Measurements from ENCODE around the gene TNFRSF8.

Gene TNFRSF8

DNA sequence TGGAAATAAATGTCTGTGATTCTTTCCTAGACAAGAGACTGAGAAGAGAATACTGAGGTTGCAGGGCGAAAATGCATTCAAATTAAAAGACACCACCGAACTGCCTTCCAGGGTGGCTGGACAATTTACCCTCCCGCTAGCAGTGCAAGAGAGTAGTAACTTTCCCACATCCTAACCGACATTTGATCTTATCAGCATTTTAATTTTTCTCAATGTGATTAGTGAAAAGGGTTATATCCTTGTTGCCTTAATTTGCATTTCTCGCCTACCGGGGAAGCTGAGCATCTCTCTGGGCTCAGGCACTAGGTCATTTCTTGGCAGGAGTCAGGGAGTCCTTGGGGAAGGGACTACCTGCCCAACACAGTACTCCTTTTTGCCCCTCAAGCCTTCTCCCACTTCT, 2.8 kb downstream of the TNFRSF8 start:
- peak overlapping the region; percentile 95 for H3K4me3 ChIP-seq (ENCODE audit: low read depth, low read length)
- TF ChIP-seq, protein P1, sequence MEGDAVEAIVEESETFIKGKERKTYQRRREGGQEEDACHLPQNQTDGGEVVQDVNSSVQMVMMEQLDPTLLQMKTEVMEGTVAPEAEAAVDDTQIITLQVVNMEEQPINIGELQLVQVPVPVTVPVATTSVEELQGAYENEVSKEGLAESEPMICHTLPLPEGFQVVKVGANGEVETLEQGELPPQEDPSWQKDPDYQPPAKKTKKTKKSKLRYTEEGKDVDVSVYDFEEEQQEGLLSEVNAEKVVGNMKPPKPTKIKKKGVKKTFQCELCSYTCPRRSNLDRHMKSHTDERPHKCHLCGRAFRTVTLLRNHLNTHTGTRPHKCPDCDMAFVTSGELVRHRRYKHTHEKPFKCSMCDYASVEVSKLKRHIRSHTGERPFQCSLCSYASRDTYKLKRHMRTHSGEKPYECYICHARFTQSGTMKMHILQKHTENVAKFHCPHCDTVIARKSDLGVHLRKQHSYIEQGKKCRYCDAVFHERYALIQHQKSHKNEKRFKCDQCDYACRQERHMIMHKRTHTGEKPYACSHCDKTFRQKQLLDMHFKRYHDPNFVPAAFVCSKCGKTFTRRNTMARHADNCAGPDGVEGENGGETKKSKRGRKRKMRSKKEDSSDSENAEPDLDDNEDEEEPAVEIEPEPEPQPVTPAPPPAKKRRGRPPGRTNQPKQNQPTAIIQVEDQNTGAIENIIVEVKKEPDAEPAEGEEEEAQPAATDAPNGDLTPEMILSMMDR (IDR thresholded peaks at IDR 0.05; ENCODE audit: borderline replicate concordance, insufficient read depth, low read depth, low read length) = no peak

DNA sequence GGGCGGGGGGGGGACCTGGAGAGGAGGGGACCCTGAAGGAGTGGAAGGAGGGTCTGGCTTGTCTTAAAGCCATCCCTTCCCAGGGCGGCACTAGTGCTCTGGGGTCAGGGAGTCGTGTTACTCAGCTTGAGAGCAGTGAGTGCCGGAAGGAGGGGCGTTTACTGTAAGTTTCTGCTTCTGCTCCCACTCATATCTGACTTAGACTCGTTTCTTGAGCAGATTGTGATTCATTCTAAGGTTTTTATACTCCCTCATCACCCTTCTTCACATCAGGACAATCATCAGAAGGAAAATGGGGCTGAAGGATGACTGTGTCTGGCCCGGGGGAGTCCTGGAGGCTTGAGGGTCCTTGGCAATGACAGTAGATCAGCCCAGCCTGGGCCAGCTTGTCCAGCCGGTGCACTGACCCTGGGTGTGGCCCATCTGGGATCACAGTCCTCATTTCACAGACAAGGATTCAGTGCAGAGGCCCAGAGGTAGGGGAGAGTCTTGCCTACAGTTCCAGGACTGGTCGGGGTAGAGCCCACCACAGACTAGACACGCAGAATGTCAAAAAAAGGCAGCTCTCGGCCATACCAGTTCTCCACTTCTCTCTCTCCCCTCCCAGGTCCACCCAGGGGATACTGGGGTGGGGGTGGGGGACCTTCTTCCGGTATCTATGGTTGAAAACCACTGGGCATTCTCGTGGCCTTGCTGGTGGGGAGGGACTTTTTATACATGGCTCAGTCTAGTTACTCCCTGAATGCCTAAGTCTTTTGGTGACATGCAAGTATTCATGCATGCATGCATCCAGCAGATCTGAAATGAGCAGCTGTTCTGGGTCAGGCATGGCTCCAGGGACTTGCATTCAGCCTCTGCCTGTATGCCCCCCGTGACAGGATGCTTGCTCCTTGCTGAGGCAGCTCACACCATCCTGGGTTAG, 5.1 kb downstream of the TNFRSF8 start:
- H3K4me3 ChIP-seq (ENCODE audit: low read depth, low read length) = peak overlapping the region; percentile 52
- TF ChIP-seq, protein P1 (IDR thresholded peaks at IDR 0.05; ENCODE audit: borderline replicate concordance, insufficient read depth, low read depth, low read length) = no peak

DNA sequence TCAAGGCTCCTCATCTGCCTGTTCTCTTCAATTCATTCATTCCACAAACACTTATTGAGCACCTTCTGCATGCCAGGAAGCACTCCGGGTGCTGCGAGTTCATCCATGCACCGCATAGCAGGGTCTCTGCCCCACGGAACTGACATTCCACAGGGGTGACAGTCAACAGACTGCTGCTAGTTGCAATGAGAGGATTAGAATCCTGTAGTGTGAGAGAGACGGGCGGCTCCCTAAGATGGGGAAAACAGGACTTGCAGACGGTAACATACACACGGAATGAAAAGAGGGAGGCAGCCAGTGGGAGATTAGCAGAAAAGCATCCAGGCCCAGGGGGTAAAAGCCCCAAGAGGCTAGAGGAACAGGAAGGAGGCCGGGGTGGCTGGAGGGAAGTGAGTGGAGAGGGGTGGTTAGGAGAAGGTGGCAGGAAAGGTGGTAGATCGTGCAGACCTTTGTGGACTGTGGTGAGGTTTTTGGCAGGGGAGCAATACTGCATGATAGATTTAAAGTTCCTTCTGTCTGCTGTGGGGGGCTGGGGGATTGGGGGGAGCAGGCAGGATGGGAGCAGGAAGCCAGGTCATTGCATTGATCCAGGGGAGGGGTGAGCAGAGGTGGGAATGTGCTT, 6.6 kb downstream of the TNFRSF8 start:
- TF ChIP-seq, protein P1 (IDR thresholded peaks at IDR 0.05; ENCODE audit: borderline replicate concordance, insufficient read depth, low read depth, low read length) = no peak
- peak overlapping the region; percentile 6 for H3K4me3 ChIP-seq (ENCODE audit: low read depth, low read length)

DNA sequence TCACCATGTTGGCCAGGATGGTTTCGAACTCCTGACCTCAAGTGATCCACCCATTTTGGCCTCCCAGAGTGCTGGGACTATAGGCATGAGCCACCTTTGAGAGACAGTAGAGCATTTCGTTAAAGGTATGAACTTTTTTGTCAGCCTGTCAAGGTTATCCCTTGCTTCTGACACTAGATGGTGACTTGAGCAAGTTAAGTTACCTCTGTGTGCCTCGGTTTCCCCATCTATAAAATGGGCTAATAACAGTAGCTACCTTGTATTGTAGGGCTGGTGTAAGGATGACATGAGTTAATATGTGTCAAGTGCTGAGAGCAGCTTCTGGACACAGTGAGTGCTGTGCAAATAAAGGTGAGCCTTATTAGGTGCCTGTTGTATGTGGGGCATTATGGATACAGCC, 8.8 kb downstream of the TNFRSF8 start:
- H3K4me3 ChIP-seq (ENCODE audit: low read depth, low read length) = no peak overlapping the region
- TF ChIP-seq, protein P1 (IDR thresholded peaks at IDR 0.05; ENCODE audit: borderline replicate concordance, insufficient read depth, low read depth, low read length) = no peak

DNA sequence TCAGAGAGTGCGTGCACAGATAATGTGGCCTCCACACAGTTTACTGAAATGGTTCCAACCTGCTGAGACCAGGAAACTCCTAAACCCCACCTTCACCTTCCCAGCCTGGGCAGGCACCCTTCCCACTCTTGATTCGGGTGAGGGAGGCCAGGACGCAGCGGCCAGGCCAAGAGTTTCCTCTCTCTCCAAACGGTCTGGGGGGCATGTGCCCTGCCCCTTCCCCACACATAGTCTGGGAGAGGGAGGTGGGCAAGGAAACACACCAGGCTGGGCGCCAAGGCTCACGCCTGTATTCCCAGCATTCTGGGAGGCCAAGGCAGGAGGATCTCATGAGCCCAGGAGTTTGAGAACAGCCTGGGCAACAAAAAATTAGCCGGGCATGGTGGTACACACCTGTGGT, 9.6 kb downstream of the TNFRSF8 start:
- TF ChIP-seq, protein P1 (IDR thresholded peaks at IDR 0.05; ENCODE audit: borderline replicate concordance, insufficient read depth, low read depth, low read length) = no peak

GRCh38 chr1:12073796-12074195, 10.7 kb downstream of the TNFRSF8 start:
- TF ChIP-seq, protein P1 (IDR thresholded peaks at IDR 0.05; ENCODE audit: borderline replicate concordance, insufficient read depth, low read depth, low read length) = no peak
- no peak overlapping the region for H3K4me3 ChIP-seq (ENCODE audit: low read depth, low read length)

More for the DNA sequence above, 9.6 kb downstream of the TNFRSF8 start:
- no peak overlapping the region for H3K4me3 ChIP-seq (ENCODE audit: low read depth, low read length)
